B cell (primary cell): ENCODE results near the gene DYRK3. TPM values are rescaled to one million over a fixed set of nuclear protein-coding genes. Genes with fewer than 3 reads are reported as not detected.

ENCODE experiments used
- ATAC-seq: fragments of 200-7000 bp; cut with Tn5 transposase; one replicate; pipeline ENCODE4 v1.10.0; 2021; ENCODE audit warnings: low read depth, mild to moderate bottlenecking, moderate number of reproducible peaks, moderate library complexity
- CTCF ChIA-PET: fragments of 350-600 bp; sonication (Branson Sonifier 250); formaldehyde crosslinking; loops from one replicate; lab custom pipeline; 2021; ENCODE audit warnings: antibody characterized with exemption, inconsistent platforms; lab: Charles Lee
- POLR2A ChIA-PET: fragments of 350-600 bp; sonication (Branson Sonifier 250); formaldehyde crosslinking; loops from one replicate; lab custom pipeline; 2021; ENCODE audit warnings: antibody characterized with exemption; lab: Charles Lee
- DNase-seq: peaks from one replicate; pipeline ENCODE4 v3.0.0; 2013
- H2AFZ ChIP-seq: 2 replicates; pipeline ENCODE4 v1.6.1; 2012; ENCODE audit warnings: mild to moderate bottlenecking, low read depth, low read length; ENCODE audit not compliant: insufficient read depth, poor library complexity, severe bottlenecking
- H3K27ac ChIP-seq, 2 donors: 1 replicate in 1 of 2; 2 replicates in 1 of 2; pipeline ENCODE4 v1.5.1; 2012 to 2013; ENCODE audit warnings: low read length in 2 of 2, mild to moderate bottlenecking in 2 of 2, moderate library complexity in 1 of 2
- H3K27me3 ChIP-seq, 4 experiments: fragments of 200-600 bp in 1 of 4; sonication (generic) in 1 of 4; replicated peaks in 1 of 4; 1 replicate in 2 of 4; 2 replicates in 2 of 4; pipeline versions ENCODE4 v1.6.1 to v1.7.0; 2013 to 2016; ENCODE audit warnings: low read length in 3 of 4, mild to moderate bottlenecking in 2 of 4, mixed read lengths in 1 of 4, moderate library complexity in 1 of 4; ENCODE audit not compliant: insufficient read depth in 4 of 4, control insufficient read depth in 3 of 4; ENCODE audit errors: control extremely low read depth in 1 of 4
- H3K36me3 ChIP-seq, 2 experiments: replicated peaks in 1 of 2; 1 replicate in 1 of 2; 2 replicates in 1 of 2; pipeline versions ENCODE4 v1.6.1 to v1.7.1; 2013; ENCODE audit warnings: low read length in 1 of 2; ENCODE audit not compliant: insufficient read depth in 2 of 2, control insufficient read depth in 1 of 2; ENCODE audit errors: control extremely low read depth in 1 of 2, extremely low read depth in 1 of 2
- H3K4me1 ChIP-seq, 2 donors: fragments of 200-600 bp in 1 of 2; sonication (generic) in 1 of 2; 1 replicate in 1 of 2; 2 replicates in 1 of 2; pipeline versions ENCODE4 v1.5.1 to v1.6.1; 2013 to 2017; ENCODE audit warnings: low read length in 2 of 2; ENCODE audit not compliant: control insufficient read depth in 2 of 2, insufficient read depth in 2 of 2
- H3K4me2 ChIP-seq: replicated peaks from 2 replicates; pipeline ENCODE3; 2012; ENCODE audit warnings: mild to moderate bottlenecking, low read depth, low read length; ENCODE audit not compliant: poor library complexity, severe bottlenecking
- H3K4me3 ChIP-seq, 5 experiments: fragments of 200-600 bp in 1 of 5; sonication (generic) in 1 of 5; 1 replicate in 3 of 5; 2 replicates in 2 of 5; pipeline versions ENCODE4 v1.5.1 to v1.7.0; 2011 to 2016; ENCODE audit warnings: low read length in 4 of 5, mild to moderate bottlenecking in 4 of 5, low read depth in 2 of 5, control low read depth in 1 of 5, moderate library complexity in 1 of 5; ENCODE audit not compliant: insufficient read depth in 1 of 5; ENCODE audit errors: control extremely low read depth in 1 of 5, extremely low read depth in 1 of 5
- H3K79me2 ChIP-seq: fragments of 200-600 bp; sonication (generic); one replicate; pipeline ENCODE4 v1.6.0; 2016; ENCODE audit warnings: low read length; ENCODE audit not compliant: control insufficient read depth, insufficient read depth
- H3K9ac ChIP-seq: fragments of 200-600 bp; sonication (generic); 2 replicates; pipeline ENCODE4 v1.6.1; 2017; ENCODE audit warnings: mild to moderate bottlenecking, low read length, moderate library complexity
- H3K9me3 ChIP-seq, 3 donors: one replicate each; pipeline versions ENCODE4 v1.6.1 to v1.7.1; 2013; ENCODE audit warnings: low read length in 2 of 3; ENCODE audit not compliant: control insufficient read depth in 2 of 3, insufficient read depth in 1 of 3; ENCODE audit errors: control extremely low read depth in 1 of 3
- H4K20me1 ChIP-seq: 2 replicates; pipeline ENCODE4 v1.6.0; 2012; ENCODE audit warnings: mild to moderate bottlenecking, low read length; ENCODE audit not compliant: insufficient read depth, control insufficient read depth, poor library complexity, severe bottlenecking
- H3K27ac Mint-ChIP-seq: one replicate; pipeline ENCODE4 v1.8.0; 2021; ENCODE audit warnings: mixed read lengths
- H3K27me3 Mint-ChIP-seq: one replicate; pipeline ENCODE4 v1.8.0; 2021; ENCODE audit warnings: mixed read lengths
- H3K4me1 Mint-ChIP-seq: one replicate; pipeline ENCODE4 v1.8.0; 2021; ENCODE audit warnings: mixed read lengths
- H3K4me3 Mint-ChIP-seq: one replicate; pipeline ENCODE4 v1.8.0; 2021; ENCODE audit warnings: mixed read lengths
- H3K9me3 Mint-ChIP-seq: one replicate; pipeline ENCODE4 v1.8.0; 2022; ENCODE audit warnings: mixed read lengths; ENCODE audit not compliant: insufficient read depth
- CTCF ChIP-seq: fragments of 200-600 bp; IDR thresholded peaks from one replicate; pipeline ENCODE4 v1.8.0; 2022; ENCODE audit warnings: antibody characterized with exemption, mild to moderate bottlenecking
- EZH2 ChIP-seq: IDR thresholded peaks from 2 replicates; pipeline ENCODE4 v1.6.1; 2012; ENCODE audit warnings: borderline replicate concordance, low read depth, mild to moderate bottlenecking, moderate library complexity, low read length; ENCODE audit not compliant: insufficient read depth, poor library complexity, severe bottlenecking
- WGBS: methylation state at CpG from one replicate; pipeline ENCODE4 v1.1.5; 2013; ENCODE audit warnings: missing lambda C conversion rate; ENCODE audit not compliant: insufficient coverage; 5-methylcytosine and 5-hydroxymethylcytosine counted together
- intact Hi-C: fragments of 100-400 bp; cut with micrococcal nuclease; formaldehyde crosslinking; loops from one replicate; pipeline ENCODE4 v1.10.0; 2022
- polyA plus RNA-seq: library from polyadenylated mRNA; depleted of rRNA; stranded (reverse); fragments of >200 nt; gene quantifications from 2 replicates; pipeline ENCODE4 v1.2.3, GENCODE V29; 2012
- total RNA-seq, 2 donors: library from RNA; stranded (reverse); fragments of 120-200 nt in 1 of 2; gene quantifications; 1 replicate in 1 of 2; 2 replicates in 1 of 2; pipeline versions ENCODE4 v1.2.3 to v1.2.4, GENCODE V29; 2013 to 2022

Gene DYRK3
- total and polyA plus RNA-seq, 2 donors (not counting 1 experiment from before 2014, with no cell fraction given) = 0.30 TPM; not detected in 1

GRCh38 chr1:206658981-206659273, 23.6 kb downstream of the DYRK3 start:
- H3K27me3 ChIP-seq = peaks cover 0 to 39% (median 12%) of the 10 kb centered on the region in 4 experiments
- Mint-ChIP-seq H3K27me3 (peaks cover 30% of the 10 kb centered on the region), H3K27ac (peak overlapping the region; percentile 1), H3K4me1 (peaks cover 26% of the 10 kb centered on the region), H3K4me3 (no peak overlapping the region), H3K9me3 (no peaks in the 10 kb centered on the region)
- POLR2A ChIA-PET = interaction anchor here (0.6 to 0.9 kb wide), 3 partner anchors 14 to 36 kb away, joined by 3 to 6 read pairs (median 3); no protein-coding TSS in a partner anchor
- H2AFZ ChIP-seq = no peak overlapping the region
- no peak overlapping the region for H3K9ac ChIP-seq
- H3K79me2 ChIP-seq = no peaks in the 10 kb centered on the region
- 79% methylated on average over 3 of the region's 7 CpGs for WGBS
- ATAC-seq (no peak), DNase-seq (no peak)
- TF ChIP-seq EZH2 (no peak), CTCF (no peak)
- no peak overlapping the region for H3K27ac ChIP-seq
- H3K4me1 ChIP-seq = peaks cover 21 to 22% of the 10 kb centered on the region in 2 donors
- peak overlapping the region; percentile 75 for H3K4me2 ChIP-seq
- H3K9me3 ChIP-seq = no peaks in the 10 kb centered on the region
- intact Hi-C loops = loop anchor here (1.0 kb wide), 1 partner anchor 323 kb away; no protein-coding TSS in a partner anchor
- CTCF ChIA-PET = interaction anchor here (0.7 to 18.6 kb wide), 24 partner anchors 10 to 397 kb away, joined by 3 to 215 read pairs (median 6); partner anchors contain the start of genes DYRK3 and EIF2D
- no peak overlapping the region for H3K4me3 ChIP-seq
- no peaks in the 10 kb centered on the region for H3K36me3 ChIP-seq
- no peaks in the 10 kb centered on the region for H4K20me1 ChIP-seq

GRCh38 chr1:206660136-206660535, 24.8 kb downstream of the DYRK3 start:
- no peak for TF ChIP-seq CTCF
- TF ChIP-seq EZH2 = no peak
- H3K9me3 ChIP-seq = no peaks in the 10 kb centered on the region
- Mint-ChIP-seq H3K27ac (no peak overlapping the region), H3K4me1 (peaks cover 38% of the 10 kb centered on the region), H3K9me3 (no peaks in the 10 kb centered on the region), H3K4me3 (no peak overlapping the region), H3K27me3 (peaks cover 36% of the 10 kb centered on the region)
- no peaks in the 10 kb centered on the region for H3K79me2 ChIP-seq
- no peaks in the 10 kb centered on the region for H3K36me3 ChIP-seq
- no peak overlapping the region for H3K4me2 ChIP-seq
- intact Hi-C loops = no loop called here
- no peak overlapping the region for H3K9ac ChIP-seq
- no peak overlapping the region for H3K27ac ChIP-seq
- no peak overlapping the region for H3K4me3 ChIP-seq
- peaks cover 0 to 45% (median 16%) of the 10 kb centered on the region in 4 experiments for H3K27me3 ChIP-seq
- ChIA-PET POLR2A (no interaction called here), CTCF (interaction anchor here (1.2 to 18.6 kb wide), 13 partner anchors 11 to 322 kb away, joined by 6 to 215 read pairs (median 21); partner anchors contain the start of gene DYRK3)
- no peak for ATAC-seq
- no peak for DNase-seq
- peaks cover 27 to 31% of the 10 kb centered on the region in 2 donors for H3K4me1 ChIP-seq
- no peaks in the 10 kb centered on the region for H4K20me1 ChIP-seq
- 100% methylated on average over 1 of the region's 4 CpGs for WGBS
- H2AFZ ChIP-seq = no peak overlapping the region
